Germinal center (tissue), 1 donor: ENCODE results near the gene HSPBAP1.
"Not testable (repeated sequence)": the region's sequence is repeated elsewhere in the genome, so short reads cannot be mapped to it uniquely, and the experiment has no call there.

Experiments used
- DNase-seq: peaks from one replicate; pipeline ENCODE4 v3.0.0; 2012; ENCODE audit warnings: mixed read lengths, low spot score

The HSPBAP1 gene

DNA sequence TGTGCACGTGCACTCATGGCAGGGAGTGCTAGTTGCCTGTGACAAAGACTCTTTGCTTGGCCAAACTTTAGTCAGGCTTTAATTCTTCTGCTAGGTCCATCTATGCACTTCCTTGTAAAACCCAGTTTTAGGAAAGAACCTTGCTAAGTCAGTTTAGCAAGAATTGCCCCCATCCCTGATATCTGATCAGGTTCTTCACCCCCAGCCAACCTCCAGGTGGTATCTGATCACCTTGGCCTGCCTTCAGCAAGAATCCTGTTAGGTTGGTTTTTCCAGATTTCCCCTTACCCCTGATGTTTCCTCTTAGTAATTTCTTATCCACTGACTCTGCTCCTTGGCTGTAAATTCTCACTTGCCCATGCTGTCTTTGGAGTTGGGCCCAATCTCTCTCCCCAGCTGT lies 8.4 kb downstream of the HSPBAP1 start:
- DNase-seq: no peak

DNA sequence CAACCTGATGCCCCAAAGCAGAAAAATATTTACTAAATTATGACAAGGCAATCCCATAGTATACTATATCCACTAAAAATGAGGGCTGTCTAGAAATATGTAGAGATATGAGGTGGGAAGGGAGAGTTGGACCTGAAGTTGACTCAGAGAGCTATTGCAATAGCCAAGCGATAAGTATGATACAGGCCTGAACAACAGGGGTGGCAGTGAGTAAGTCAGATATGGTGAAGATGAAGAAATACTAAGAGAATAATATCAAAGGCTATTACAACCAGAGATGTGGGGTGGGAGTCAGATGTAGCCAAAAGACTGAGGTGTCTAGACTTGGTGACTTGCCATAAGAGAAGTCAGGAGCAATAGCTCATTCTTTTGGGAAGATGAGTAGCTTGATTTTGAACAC lies 9.2 kb downstream of the HSPBAP1 start:
- no peak for DNase-seq

DNA sequence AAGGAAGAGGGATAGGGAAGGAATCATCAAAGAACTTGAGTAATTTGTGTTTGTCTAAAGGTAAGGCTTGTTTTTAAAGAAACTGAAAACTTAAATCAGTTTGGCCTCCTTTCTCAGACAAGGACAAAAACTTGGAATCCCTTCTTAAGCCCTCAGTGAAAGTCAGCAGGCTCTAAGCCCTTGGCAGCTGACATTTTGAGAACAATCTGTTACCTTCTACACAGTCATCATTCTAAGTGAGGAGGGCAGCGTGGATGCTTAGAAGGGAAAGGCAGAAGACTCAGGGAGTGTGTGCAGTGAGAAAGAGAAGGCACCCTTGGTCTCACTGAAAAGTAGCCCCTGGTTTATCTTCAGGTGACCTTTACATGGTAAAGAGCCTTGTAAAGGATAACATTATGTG lies 10.8 kb downstream of the HSPBAP1 start:
- DNase-seq: no peak

DNA sequence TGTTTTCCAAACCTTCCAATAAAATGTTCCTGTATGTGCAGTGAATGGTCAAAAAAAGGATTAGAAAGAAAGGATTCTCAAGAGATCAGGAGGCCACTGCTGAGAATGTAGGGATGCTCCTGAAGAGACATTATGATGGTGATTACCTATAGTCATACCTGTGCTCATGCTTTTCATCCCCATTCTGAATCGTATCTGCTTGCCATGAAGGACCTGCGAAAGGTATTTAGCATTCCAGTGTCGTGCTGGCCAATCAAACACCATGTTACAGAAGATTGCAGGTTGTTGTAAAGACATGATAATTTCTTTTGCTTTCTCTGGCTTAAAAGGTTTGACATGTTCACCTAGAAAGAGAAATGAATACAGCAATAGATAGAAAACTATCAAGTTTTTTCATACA lies 16.1 kb downstream of the HSPBAP1 start:
- DNase-seq: no peak

DNA sequence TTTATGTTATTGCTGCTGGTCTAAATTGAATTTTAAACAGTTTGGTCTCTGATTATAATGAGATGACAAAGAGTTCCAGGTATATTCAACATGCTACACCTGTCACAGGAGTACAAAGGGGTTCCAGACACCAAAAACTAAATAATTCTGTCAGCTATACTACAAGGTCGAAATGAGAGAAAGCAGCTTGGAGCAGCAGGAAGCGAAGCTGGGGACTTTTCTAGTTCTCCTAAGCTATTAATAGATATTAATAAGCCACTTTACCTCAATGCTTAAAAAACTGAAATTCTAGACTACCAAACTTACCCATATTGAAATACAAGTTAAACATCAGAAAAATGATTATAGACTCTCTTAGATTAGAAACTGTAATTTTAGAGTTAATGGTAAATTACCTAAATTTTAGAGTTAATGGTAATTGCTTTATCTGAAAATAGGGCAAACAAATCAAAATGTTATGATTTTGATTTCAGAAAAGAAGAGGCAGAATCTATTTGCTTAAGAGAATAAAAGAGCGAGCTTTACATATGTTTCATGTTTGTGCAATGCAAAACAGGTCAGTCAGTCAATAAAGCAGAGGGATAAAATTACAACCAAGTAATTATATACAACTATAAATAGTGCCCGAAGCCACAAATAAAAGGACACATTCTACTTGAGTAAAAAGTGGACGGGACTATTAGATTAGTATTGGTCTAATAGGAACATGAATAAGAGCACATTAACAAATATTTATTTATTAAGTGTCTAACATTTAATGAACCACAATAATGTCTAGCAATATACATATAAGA lies 16.8 kb downstream of the HSPBAP1 start:
- no peak for DNase-seq

DNA sequence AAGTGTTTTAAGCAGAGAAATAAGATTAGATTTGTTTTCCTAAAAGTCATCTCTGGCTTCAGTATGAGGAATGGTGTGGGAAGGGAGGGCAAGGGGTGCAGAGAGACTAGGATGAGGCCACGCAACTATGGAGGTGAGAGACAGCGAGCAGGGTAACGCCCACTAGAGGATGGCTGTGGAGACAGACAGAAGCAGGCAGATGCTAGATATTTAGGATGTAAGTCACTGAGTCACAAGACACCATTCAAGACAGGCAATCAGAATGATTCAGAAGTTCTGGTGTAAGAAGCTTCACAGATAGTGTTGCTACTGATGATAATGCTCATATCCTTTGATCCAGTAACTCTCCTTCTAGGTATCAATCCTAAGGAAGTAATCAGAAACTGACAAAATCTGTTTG lies 19.1 kb downstream of the HSPBAP1 start:
- DNase-seq: no peak

DNA sequence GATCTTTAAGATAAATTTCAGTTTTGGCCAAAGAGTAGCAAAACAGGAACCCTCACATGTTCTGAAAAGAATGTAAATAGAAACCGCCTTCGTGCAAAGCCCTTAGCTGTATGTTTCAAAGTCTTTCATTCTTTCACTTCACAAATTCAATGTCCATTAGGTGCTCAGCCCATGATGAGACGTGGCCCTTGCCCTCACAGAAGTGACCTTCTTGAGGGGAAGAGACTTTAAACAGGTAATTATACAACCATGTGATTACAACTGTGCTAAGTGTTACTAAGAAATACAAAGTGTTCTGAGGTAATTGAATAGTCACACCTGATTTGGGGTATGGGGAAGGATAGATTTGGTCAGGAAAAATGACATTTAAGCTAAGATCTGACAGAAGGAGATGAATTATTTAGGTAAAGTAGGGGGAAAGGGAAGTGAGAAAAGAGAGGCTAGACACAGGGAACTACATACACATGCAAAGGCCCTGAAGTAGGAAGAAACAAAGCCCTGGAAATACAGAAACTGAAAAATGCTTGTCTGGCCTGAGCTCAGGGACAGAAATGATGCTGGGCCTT lies 19.6 kb downstream of the HSPBAP1 start:
- no peak for DNase-seq

DNA sequence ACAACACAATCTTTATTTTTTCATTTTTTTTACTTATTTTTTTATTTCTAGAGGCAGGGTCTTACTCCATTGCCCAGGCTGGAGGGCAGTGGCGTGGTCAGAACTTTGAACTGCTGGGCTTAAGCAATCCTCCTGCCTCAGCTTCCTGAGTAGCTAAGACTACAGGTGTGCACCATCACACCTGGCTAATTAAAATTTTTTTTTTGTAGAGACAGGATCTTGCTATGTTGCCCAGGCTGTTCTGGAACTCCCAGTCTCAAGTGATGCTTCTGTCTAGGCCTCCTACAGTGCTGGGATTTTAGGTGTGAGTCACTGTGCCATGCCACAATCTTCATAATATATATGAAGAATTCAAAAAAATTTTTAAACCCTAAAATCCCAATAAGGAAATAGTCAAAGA lies 20.8 kb downstream of the HSPBAP1 start:
- no peak for DNase-seq

DNA sequence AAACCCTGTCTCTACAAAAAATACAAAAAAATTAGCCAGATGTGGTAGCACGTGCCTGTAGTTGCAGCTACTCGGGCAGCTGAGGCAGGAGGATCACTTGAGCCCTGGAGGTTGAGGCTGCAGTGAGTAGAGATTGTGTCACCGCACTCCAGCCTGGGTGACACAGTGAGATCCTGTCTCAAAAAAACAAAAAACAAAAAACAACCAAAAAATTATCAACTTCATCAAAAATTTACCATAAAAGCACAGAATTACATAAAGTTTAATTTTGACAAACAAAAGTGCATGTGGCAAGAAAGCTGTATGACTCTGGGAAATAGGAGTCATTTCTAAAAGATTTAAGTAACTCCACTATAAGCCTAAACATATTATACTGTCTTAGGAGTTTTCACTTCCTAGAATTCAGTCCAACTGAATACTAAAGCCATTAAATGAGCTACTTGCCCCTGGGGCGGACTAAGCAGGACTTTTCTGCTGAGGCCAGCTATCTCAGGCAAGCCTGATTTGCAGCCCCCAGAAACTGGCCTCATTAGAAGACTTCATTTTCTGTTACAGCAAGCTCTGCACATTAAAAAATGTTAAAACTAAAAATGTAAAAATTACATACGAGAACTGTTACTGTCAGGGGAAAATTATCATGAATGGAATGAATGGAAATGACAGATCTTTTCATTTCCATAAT lies 23.0 kb downstream of the HSPBAP1 start:
- no peak for DNase-seq

DNA sequence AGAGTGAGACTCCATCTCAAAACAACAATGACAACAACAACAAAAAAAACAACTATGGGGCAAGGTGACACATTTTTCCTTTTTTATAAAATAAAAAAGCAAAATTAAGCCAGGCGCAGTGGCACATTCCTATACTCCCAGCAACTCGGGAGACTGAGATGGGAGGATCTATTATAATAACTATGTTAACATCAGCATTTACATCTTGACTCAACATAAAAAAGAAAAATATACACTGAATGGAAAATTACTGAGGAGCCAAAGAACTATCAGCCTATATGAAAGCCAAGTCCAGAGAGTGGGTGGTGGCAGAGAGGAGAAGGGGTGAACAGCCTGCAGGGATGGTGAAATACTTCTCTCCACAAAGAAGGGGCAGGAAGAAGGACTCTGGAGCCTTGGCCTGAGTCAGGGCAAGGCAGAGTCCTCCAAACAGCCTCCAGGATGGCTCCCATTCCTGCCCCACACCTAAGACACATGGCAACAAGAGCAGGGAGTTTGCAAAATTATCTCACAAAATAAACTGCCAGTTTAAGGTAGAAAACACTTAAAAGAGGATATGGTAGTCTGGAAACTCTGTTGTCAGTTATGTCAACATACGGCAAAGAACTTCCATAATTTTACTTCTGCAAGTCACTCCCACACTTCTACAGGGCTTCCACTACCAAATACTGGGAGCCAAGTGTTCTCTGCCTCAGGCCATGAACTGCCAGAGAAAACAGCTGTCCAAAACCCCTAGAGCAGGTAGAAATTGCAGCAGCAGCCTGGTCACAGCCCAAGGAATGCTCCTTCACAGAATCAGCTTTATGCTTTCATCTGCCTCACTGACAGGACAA lies 25.9 kb downstream of the HSPBAP1 start:
- DNase-seq: no peak

DNA sequence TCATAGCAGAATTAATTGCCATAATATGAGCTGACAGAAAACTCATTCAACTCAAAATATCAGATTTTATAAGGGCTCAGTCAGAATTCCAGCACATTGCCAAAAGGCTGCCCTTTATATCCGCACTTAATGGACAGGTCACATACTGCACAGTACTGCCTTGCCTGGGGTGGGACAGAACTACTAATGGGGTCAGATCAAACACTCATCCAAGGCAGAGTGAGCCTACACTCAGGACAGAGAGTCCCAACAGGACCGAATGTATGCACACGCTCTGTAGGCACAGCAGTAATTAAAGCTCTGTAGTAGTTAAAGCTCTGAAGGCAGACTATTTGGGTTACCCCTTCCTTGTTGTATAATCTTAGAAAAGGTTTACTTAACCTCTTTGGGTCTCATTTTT lies 27.2 kb downstream of the HSPBAP1 start:
- DNase-seq: no peak

DNA sequence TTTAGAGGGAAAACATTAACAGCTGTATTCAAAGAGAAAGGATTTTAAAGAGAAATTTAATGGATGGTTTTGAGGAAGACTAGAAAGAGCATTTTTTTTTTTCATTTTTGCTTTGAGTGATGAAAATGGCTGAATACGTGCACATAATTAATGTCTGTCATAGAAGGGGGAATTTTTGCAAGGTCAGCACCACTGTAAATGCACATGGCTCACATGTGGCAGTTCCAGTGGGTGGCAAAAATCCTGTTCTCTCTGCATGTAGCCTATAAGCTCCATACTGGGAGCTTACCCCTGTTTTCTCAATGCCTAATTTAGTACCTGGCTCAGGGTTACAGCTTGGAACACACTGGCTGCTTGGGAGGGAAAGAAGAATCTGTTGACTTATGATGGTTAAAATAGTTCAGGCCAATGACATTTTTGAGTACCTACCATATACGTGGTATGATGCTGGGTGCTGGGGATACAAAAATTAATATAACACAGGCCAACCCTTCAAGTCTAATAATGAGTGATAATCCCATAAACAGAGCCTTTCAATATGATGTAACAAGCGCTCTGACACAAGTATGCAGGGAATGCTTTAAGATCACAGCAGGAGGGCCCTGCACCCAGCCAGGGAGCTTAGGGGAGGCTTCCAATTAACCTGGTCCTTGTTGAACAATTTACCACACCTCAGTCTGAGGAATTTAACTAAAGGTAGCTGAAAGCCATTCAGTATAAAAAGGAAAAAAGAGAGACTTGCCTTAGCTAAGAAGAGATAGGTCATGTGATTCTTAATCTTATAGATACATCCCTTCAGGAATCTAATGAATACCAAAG lies 33.0 kb downstream of the HSPBAP1 start:
- DNase-seq: no peak

DNA sequence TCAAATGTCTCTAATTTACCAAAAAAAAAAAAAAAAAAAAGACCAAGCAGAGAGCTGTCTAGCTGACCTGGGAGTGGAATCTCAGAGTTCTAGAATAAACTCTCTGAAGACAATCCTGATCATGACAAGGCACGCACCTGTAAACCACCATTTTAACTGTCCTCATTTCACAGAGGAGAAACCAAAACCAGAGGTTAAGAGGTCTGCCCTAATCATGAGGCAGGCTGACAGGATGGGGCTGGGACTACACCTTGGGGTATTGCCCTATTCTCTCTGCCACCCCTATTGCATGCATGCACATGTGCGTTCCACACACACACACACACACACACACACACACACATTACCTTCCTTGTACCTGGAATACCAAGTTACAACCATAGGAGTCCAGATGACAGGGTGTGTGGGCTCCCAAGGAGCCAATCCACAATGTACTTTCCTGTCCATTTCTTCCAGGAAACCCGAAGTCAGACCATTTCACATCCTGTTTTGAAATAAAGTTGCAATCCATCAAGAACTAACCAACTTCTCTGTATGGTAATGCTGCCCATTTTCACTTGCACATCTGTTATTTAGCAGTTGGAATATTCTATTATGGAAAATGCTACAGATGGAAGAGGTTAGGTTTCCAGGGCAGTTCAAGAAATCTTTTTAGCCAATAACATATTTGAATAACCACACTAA lies 34.6 kb downstream of the HSPBAP1 start:
- DNase-seq: no peak

DNA sequence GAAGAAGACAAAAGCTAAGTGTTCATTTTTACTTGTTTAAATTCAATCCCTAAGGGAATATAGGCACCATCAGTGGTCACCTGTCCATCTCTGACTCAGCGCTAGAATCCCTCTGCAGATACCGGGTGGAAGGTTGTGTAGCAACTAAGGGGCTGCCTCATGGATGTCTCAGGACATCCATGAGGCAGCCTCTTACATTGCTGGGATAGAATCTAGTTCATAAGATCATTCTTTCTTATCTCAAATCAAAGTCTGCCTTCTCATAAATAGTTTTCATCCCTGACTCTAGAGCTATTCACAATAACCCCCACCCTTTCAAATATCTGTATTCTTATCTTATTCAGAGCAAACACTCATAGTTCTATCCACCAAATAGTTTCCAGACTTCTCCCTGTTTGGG lies 38.1 kb downstream of the HSPBAP1 start:
- no peak for DNase-seq

DNA sequence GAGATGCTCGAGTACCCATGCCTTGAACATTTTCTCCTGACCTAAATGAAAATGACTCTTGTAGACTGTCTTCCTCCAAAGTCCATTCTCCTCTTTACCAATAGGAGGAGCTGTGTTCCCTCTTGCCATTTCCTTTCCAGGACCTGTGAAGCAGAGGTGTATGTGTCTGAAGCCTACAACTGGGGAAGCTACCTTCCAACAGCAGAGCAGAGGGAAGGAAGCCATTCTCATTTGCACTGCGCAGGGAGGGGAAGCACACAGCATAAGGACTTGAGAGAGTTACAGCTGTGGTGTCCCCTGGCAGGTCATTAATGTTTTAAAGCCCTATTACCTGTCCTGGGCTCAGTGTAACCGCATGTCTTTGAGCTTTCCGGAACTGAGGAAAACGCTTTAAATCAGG lies 38.7 kb downstream of the HSPBAP1 start:
- DNase-seq: peak; percentile 49

DNA sequence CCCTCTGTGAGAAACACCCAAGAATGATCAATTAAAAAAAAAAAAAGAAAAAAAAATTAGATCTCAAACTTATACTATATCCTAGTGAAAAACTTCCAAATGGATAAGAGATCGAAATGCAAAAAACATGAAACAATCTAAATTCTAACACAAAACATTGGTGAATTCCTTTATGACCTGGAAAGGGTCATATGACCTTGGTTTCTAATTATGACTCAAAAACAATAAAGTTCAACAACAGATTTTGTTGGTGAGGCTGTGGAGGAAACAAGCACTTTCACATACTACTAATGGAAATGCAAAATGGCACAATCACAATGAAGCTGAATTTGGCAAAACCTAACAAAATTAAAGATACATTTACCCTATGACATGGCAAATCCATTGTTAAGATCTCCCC lies 45.3 kb downstream of the HSPBAP1 start:
- DNase-seq: no peak

DNA sequence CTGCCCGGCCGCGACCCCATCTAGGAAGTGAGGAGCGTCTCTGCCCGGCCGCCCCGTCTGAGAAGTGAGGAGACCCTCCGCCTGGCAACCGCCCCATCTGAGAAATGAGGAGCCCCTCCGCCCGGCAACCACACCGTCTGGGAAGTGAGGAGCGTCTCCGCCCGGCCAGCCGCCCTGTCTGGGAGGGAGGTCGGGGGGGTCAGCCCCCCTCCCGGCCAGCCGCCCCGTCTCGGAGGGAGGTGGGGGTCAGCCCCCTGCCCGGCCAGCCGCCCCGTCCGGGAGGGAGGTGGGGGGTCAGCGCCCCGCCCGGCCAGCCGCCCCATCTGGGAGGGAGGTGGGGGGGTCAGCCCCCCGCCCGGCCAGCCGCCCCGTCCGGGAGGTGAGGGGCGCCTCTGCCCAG lies 46.3 kb downstream of the HSPBAP1 start:
- DNase-seq: not testable (repeated sequence)

DNA sequence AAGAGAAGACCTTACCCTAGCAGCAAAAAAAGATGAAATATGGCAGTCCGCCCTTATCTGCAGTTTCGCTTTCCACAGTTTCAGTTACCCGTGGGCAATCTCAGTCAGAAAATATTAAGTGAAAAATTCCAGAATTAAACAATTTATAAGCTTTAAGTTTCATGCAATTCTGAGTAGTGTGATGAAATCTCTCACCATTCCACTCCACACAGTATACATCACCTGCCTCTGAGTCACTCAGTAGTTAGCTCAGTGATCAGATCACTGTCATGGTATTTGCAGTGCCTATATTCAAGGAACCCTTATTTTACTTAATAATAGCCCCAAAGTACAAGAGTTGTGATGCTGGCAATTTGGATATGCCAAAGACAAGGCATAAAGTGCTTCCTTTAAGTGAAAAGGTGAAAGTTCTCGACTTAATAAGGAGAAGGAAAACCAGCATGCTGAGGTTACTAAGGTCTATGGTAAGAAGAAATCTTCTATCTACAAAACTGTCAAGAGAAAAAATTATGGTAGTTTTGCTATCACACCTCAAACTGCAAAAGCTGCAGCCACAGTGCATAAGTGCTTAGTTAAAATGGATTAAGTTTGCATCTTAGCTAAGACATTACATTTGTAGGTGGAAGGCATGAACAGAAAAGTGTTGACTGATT lies 48.1 kb downstream of the HSPBAP1 start:
- no peak for DNase-seq

DNA sequence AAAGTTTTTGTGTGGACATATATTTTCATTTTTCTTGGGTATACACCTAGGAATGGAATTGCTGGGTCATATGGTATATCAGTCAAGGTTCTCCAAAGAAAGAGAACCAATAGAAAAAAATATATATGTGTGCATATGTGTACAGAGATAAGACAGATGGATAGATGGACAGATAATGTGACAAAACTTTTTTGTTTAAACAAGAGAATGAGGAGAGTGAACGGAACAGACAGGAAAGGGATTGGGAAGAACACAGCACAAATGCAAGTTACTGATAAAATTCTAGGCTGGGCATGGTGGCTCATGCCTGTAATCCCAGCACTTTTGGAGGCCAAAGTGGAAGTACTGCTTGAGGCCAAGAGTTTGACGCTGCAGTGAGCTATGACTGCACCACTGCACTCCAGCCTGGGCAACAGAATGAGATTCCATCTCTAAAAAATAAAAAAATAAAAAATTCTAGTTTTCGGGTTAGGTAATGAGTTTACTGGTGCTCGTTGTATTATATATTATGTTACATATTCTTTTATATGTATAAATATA lies 50.0 kb downstream of the HSPBAP1 start:
- DNase-seq: no peak

DNA sequence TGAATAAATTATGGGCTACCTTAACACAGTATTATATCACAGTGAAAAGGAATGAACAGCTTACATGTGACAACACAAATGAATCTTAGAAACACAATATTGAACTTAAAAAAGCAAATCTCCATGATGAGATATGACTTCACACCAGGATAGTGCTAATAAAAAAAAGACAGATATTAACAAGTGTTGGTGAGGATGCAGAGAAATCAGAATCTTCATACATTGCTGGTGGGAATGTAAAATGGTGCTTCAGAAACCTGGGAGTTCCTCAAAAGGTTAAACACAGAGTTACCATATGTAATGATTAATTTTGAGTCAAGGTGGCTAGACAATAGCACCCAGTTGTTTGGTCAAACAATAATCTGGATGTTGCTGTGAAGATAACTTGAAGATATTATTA lies 51.4 kb downstream of the HSPBAP1 start:
- no peak for DNase-seq
